ENCODE data around the gene SDK1. TPM values are rescaled to one million over a fixed set of nuclear protein-coding genes. Genes with fewer than 3 reads are reported as not detected.

Gene SDK1
- total RNA-seq, 1 donor from 2014 or later: 16.7 TPM

DNA sequence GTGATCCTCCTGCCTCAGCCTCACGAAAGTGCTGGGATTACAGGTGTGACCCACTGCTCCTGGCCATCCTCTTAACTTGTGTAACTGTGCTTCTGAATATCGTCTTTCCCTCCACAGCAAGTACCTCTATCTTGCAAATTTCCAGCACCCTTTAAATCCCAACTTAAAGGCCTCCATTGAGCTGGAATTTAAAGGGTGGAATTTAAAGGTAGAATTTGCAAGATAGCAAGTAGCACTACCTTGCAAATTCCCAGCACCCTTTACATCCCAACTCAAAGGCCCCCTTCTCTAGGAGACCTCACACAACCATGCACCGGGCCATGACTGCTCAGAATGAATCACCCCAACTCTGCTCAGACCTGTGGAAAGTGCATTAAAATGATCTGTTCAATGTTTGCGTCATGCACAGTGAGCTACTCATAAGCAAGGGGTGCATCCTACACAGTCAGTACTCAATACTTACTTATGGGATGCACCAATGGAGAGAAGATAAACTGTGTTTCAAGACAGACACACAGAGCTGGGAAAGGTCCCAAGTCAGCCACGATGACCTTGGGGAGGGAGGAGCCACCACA is 17.8 kb upstream of the SDK1 start:
- no peaks in the 10 kb centered on the region for H3K9me3 ChIP-seq
- peaks cover 8% of the 10 kb centered on the region for H3K4me1 ChIP-seq
- peak overlapping the region; percentile 78 for H3K27ac ChIP-seq
- H3K27me3 ChIP-seq: no peaks in the 10 kb centered on the region
- TF ChIP-seq, protein P1, sequence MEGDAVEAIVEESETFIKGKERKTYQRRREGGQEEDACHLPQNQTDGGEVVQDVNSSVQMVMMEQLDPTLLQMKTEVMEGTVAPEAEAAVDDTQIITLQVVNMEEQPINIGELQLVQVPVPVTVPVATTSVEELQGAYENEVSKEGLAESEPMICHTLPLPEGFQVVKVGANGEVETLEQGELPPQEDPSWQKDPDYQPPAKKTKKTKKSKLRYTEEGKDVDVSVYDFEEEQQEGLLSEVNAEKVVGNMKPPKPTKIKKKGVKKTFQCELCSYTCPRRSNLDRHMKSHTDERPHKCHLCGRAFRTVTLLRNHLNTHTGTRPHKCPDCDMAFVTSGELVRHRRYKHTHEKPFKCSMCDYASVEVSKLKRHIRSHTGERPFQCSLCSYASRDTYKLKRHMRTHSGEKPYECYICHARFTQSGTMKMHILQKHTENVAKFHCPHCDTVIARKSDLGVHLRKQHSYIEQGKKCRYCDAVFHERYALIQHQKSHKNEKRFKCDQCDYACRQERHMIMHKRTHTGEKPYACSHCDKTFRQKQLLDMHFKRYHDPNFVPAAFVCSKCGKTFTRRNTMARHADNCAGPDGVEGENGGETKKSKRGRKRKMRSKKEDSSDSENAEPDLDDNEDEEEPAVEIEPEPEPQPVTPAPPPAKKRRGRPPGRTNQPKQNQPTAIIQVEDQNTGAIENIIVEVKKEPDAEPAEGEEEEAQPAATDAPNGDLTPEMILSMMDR (IDR thresholded peaks at IDR 0.05): no peak
- no peak for TF ChIP-seq POLR2AphosphoS5 (IDR thresholded peaks at IDR 0.05; ENCODE audit: insufficient read depth in 1 of 2, low read depth in 1 of 2)
- TF ChIP-seq POLR2A (IDR thresholded peaks at IDR 0.05): no peak
- no peaks in the 10 kb centered on the region for H3K36me3 ChIP-seq
- no peak overlapping the region for H3K4me3 ChIP-seq
- no peak for DNase-seq (ENCODE audit: extremely low spot score in 2 of 2)
- intact Hi-C loops (cut with DNase I): no loop called here

DNA sequence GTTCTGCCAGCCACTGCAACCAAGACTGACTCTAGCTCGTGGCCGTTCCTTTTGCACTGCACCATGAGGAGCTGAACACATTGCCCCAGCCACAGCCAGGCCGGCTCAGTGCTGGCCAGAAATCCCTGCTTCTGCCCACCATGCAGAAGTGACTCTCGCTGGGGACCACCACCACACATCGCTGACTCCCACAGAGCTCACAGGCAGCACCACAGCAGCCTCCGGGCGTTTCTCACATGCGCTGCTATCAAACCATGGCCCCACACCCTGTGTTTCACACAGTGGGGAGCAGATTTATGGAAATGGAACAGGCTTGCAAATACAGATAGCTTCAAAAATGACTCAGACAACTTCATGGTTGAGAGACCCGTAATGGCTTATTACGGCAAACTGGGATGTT is 15.4 kb upstream of the SDK1 start:
- H3K4me1 ChIP-seq: peaks cover 8% of the 10 kb centered on the region
- no peak for TF ChIP-seq POLR2A (IDR thresholded peaks at IDR 0.05)
- no peak for TF ChIP-seq POLR2AphosphoS5 (IDR thresholded peaks at IDR 0.05; ENCODE audit: insufficient read depth in 1 of 2, low read depth in 1 of 2)
- TF ChIP-seq, protein P1 (IDR thresholded peaks at IDR 0.05): no peak
- no peak overlapping the region for H3K27ac ChIP-seq
- DNase-seq (ENCODE audit: extremely low spot score in 2 of 2): no peak
- no peaks in the 10 kb centered on the region for H3K9me3 ChIP-seq
- H3K36me3 ChIP-seq: no peaks in the 10 kb centered on the region
- H3K27me3 ChIP-seq: no peaks in the 10 kb centered on the region
- intact Hi-C loops (cut with DNase I): no loop called here
- H3K4me3 ChIP-seq: no peak overlapping the region

DNA sequence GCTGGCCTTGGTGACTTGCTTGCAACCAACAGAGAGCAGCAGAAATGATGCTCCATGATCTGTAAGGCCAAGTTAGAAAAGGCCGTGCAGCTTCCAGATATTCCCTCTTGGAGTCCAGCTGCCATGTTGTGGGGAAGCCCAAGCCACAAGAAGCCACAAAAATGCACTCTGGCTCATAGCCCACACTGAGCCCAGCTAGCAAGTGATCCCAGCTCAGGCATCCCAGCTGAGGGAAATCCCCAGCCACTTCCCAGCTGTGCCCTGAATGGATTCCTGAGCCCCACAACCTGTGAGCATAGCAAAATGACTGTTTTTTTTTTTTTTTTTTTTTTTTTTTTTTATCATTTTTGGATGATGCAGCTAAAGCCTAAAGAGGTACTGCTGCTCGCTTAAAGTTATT is 11.1 kb upstream of the SDK1 start:
- no peak for DNase-seq (ENCODE audit: extremely low spot score in 2 of 2)
- Histone ChIP-seq H3K4me3 (no peak overlapping the region), H3K27ac (no peak overlapping the region), H3K9me3 (no peaks in the 10 kb centered on the region), H3K36me3 (no peaks in the 10 kb centered on the region), H3K27me3 (no peaks in the 10 kb centered on the region), H3K4me1 (no peaks in the 10 kb centered on the region)
- TF ChIP-seq POLR2A (IDR thresholded peaks at IDR 0.05): no peak
- no peak for TF ChIP-seq POLR2AphosphoS5 (IDR thresholded peaks at IDR 0.05; ENCODE audit: insufficient read depth in 1 of 2, low read depth in 1 of 2)
- TF ChIP-seq, protein P1 (IDR thresholded peaks at IDR 0.05): no peak
- intact Hi-C loops (cut with DNase I): no loop called here

DNA sequence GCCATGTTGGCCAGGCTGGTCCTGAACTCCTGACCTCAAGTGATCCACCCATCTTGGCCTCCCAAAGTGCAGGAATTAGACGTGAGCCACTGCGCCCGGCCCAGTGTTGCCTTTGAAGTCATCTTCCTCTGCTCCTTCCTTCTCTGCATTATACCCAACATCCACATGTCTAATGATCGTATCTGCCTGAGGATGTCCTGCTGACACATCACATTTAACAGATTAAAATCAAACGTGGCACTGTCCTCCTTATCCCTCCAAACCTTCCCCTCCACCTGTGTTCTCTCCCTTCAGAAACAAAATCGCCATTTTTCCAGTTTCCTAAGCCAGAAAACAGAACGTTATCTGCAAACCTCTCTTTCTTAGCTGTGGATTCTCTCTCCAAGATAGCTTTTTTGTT is 8.4 kb upstream of the SDK1 start:
- Histone ChIP-seq H3K27me3 (no peaks in the 10 kb centered on the region), H3K27ac (no peak overlapping the region), H3K9me3 (no peaks in the 10 kb centered on the region), H3K4me3 (no peak overlapping the region), H3K4me1 (no peaks in the 10 kb centered on the region), H3K36me3 (no peaks in the 10 kb centered on the region)
- no peak for DNase-seq (ENCODE audit: extremely low spot score in 2 of 2)
- TF ChIP-seq, protein P1 (IDR thresholded peaks at IDR 0.05): no peak
- no peak for TF ChIP-seq POLR2AphosphoS5 (IDR thresholded peaks at IDR 0.05; ENCODE audit: insufficient read depth in 1 of 2, low read depth in 1 of 2)
- intact Hi-C loops (cut with DNase I): no loop called here

DNA sequence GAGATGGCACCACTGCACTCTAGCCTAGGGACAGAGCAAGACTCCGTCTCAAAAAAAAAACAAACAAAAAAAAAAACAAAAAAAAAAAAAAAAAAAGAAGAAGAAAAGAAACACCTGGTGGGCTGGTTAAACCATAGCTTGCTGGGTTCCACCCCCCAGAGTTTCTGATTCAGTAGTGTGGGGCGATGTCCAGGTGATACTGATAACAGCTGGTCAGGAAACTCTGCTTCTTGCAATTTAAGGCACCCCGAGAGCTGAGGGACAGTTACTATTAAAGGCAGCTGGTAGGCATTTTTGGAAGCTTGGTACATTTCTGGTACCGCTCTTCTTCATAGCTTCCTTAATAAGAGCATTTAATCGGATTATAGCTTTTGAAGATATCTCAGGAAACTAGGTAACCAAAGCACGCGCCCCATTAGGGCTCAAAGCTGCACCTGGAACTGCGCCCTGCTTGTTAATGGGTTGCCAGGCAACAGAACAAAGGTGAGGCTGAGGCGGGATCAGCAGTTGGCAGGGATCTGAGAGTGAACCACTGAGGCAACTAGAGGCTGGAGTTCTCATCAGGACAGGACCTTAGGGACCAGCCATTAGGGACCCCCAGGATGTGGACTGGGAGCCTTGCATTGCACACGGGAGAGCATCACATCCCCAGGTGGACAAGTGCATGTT is 6.5 kb upstream of the SDK1 start:
- no peaks in the 10 kb centered on the region for H3K27me3 ChIP-seq
- TF ChIP-seq, protein P1 (IDR thresholded peaks at IDR 0.05): no peak
- TF ChIP-seq POLR2A (IDR thresholded peaks at IDR 0.05) (no peak), POLR2AphosphoS5 (IDR thresholded peaks at IDR 0.05; ENCODE audit: insufficient read depth in 1 of 2, low read depth in 1 of 2) (no peak)
- DNase-seq (ENCODE audit: extremely low spot score in 2 of 2): no peak
- no peak overlapping the region for H3K27ac ChIP-seq
- no peak overlapping the region for H3K4me3 ChIP-seq
- peaks cover under 1% of the 10 kb centered on the region for H3K4me1 ChIP-seq
- H3K9me3 ChIP-seq: no peaks in the 10 kb centered on the region
- H3K36me3 ChIP-seq: no peaks in the 10 kb centered on the region
- intact Hi-C loops (cut with DNase I): no loop called here

Data from vagina (tissue), 2 donors.